Measurements from ENCODE around the gene KCNH1.

KCNH1 gene

DNA sequence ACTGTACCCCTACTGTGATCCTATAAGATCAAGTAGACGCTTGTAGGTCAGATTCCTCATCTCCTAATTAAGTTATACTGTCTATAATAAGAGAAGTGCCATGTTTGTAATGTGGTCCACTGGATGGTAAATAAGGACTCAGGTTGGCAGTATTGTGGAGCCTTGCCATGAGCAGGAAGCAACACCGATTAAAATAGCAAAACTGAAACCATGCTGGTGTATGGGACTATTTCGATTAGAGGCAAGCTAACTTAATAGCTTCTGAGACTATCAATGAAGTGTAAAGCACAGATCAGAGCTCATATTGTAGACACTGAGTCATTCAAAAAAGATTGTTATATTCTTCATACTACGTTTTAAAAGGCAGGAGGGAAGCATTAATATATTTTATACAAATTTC lies 456.4 kb downstream of the KCNH1 start:
- Histone ChIP-seq H3K27ac (ENCODE audit: low read length) (no peak overlapping the region), H3K9ac (ENCODE audit: low read length) (no peak overlapping the region), H3K27me3 (ENCODE audit: low read depth, low read length) (no peaks in the 10 kb centered on the region), H3K36me3 (replicated peaks; ENCODE audit: low read depth, low read length) (no peaks in the 10 kb centered on the region), H3K79me2 (ENCODE audit: low read length) (no peaks in the 10 kb centered on the region), H4K20me1 (ENCODE audit: insufficient read depth, low read length) (no peaks in the 10 kb centered on the region), H2AFZ (ENCODE audit: low read depth, low read length) (no peak overlapping the region), H3K4me2 (ENCODE audit: low read length) (no peak overlapping the region), H3K4me3 (ENCODE audit: low read length) (no peak overlapping the region), H3K4me1 (ENCODE audit: low read length) (peaks cover 14% of the 10 kb centered on the region), H3K9me3 (ENCODE audit: insufficient read depth, low read length) (no peaks in the 10 kb centered on the region)
- TF ChIP-seq EZH2phosphoT487 (IDR thresholded peaks at IDR 0.05; ENCODE audit: low read depth) (no peak), CTCF (IDR thresholded peaks at IDR 0.05; ENCODE audit: low read depth, low read length) (no peak)

GRCh38 chr1:210676539-210676938 lies 457.4 kb downstream of the KCNH1 start:
- no peaks in the 10 kb centered on the region for H3K9me3 ChIP-seq (ENCODE audit: insufficient read depth, low read length)

GRCh38 chr1:210674151-210674550 lies 459.8 kb downstream of the KCNH1 start:
- no peak overlapping the region for H3K9ac ChIP-seq (ENCODE audit: low read length)
- no peak overlapping the region for H3K4me3 ChIP-seq (ENCODE audit: low read length)
- H4K20me1 ChIP-seq (ENCODE audit: insufficient read depth, low read length): no peaks in the 10 kb centered on the region
- H3K27ac ChIP-seq (ENCODE audit: low read length): no peak overlapping the region
- no peak overlapping the region for H2AFZ ChIP-seq (ENCODE audit: low read depth, low read length)
- H3K9me3 ChIP-seq (ENCODE audit: insufficient read depth, low read length): no peaks in the 10 kb centered on the region
- H3K27me3 ChIP-seq (ENCODE audit: low read depth, low read length): no peaks in the 10 kb centered on the region
- 0 out of 2 replicates have a peak, but pooled peaks cover 2% of the 10 kb centered on the region for H3K4me1 ChIP-seq (ENCODE audit: low read length)
- H3K79me2 ChIP-seq (ENCODE audit: low read length): no peaks in the 10 kb centered on the region
- H3K4me2 ChIP-seq (ENCODE audit: low read length): no peak overlapping the region
- H3K36me3 ChIP-seq (replicated peaks; ENCODE audit: low read depth, low read length): no peaks in the 10 kb centered on the region
- TF ChIP-seq CTCF (IDR thresholded peaks at IDR 0.05; ENCODE audit: low read depth, low read length) (no peak), EZH2phosphoT487 (IDR thresholded peaks at IDR 0.05; ENCODE audit: low read depth) (no peak)

More at GRCh38 chr1:210676539-210676938, 457.4 kb downstream of the KCNH1 start:
- Histone ChIP-seq H3K4me2 (ENCODE audit: low read length) (no peak overlapping the region), H3K9ac (ENCODE audit: low read length) (no peak overlapping the region), H3K4me3 (ENCODE audit: low read length) (no peak overlapping the region), H2AFZ (ENCODE audit: low read depth, low read length) (no peak overlapping the region), H3K36me3 (replicated peaks; ENCODE audit: low read depth, low read length) (no peaks in the 10 kb centered on the region), H3K79me2 (ENCODE audit: low read length) (no peaks in the 10 kb centered on the region), H3K4me1 (ENCODE audit: low read length) (peaks cover 11% of the 10 kb centered on the region), H4K20me1 (ENCODE audit: insufficient read depth, low read length) (no peaks in the 10 kb centered on the region), H3K27ac (ENCODE audit: low read length) (no peak overlapping the region), H3K27me3 (ENCODE audit: low read depth, low read length) (no peaks in the 10 kb centered on the region)
- TF ChIP-seq EZH2phosphoT487 (IDR thresholded peaks at IDR 0.05; ENCODE audit: low read depth): no peak
- TF ChIP-seq CTCF (IDR thresholded peaks at IDR 0.05; ENCODE audit: low read depth, low read length): no peak

- no peak overlapping the region for H3K27ac ChIP-seq (ENCODE audit: low read length)
- H4K20me1 ChIP-seq (ENCODE audit: insufficient read depth, low read length): no peaks in the 10 kb centered on the region
- H3K4me1 ChIP-seq (ENCODE audit: low read length): no peaks in the 10 kb centered on the region
- H2AFZ ChIP-seq (ENCODE audit: low read depth, low read length): no peak overlapping the region
- TF ChIP-seq CTCF (IDR thresholded peaks at IDR 0.05; ENCODE audit: low read depth, low read length) (no peak), EZH2phosphoT487 (IDR thresholded peaks at IDR 0.05; ENCODE audit: low read depth) (no peak)
- no peaks in the 10 kb centered on the region for H3K79me2 ChIP-seq (ENCODE audit: low read length)
- H3K4me2 ChIP-seq (ENCODE audit: low read length): no peak overlapping the region
- no peaks in the 10 kb centered on the region for H3K36me3 ChIP-seq (replicated peaks; ENCODE audit: low read depth, low read length)
- H3K9ac ChIP-seq (ENCODE audit: low read length): no peak overlapping the region
- H3K9me3 ChIP-seq (ENCODE audit: insufficient read depth, low read length): no peaks in the 10 kb centered on the region
- H3K4me3 ChIP-seq (ENCODE audit: low read length): no peak overlapping the region
- H3K27me3 ChIP-seq (ENCODE audit: low read depth, low read length): no peaks in the 10 kb centered on the region
Measured at GRCh38 chr1:210669951-210670350, 464.0 kb downstream of the KCNH1 start.

Data from OCI-LY3 (cell line).